PC-3 (cell line): ENCODE results near the gene STXBP1. TPM values are rescaled to one million over a fixed set of nuclear protein-coding genes. Genes with fewer than 3 reads are reported as not detected.
A peak's percentile ranks its signal among the peaks of the same experiment; 100 is the strongest.

Source experiments
- ATAC-seq: fragments of 200-7000 bp; cut with Tn5 transposase; 2 replicates; pipeline ENCODE4 v1.9.1; 2020; ENCODE audit warnings: mild to moderate bottlenecking, moderate library complexity
- BruUV-seq: library from RNA; stranded (reverse); fragments of 400-500 nt; replicated peaks from 2 replicates; lab custom pipeline; 2021; lab: Mats Ljungman, UMichigan
- CTCF ChIA-PET: fragments of 300-600 bp; sonication (Branson Sonifier 250); formaldehyde crosslinking; loops from one replicate; lab custom pipeline; 2022; ENCODE audit warnings: antibody characterized with exemption; lab: Charles Lee
- POLR2A ChIA-PET: fragments of 300-600 bp; sonication (Branson Sonifier 250); formaldehyde crosslinking; loops from one replicate; lab custom pipeline; 2022; ENCODE audit warnings: antibody characterized with exemption; ENCODE audit not compliant: unreplicated experiment; lab: Charles Lee
- DNase-seq: peaks from one replicate; pipeline ENCODE4 v3.0.0-alpha.2; 2015
- H2AFZ ChIP-seq: fragments of 300-600 bp; sonication (generic); 2 replicates; pipeline ENCODE4 v1.6.0; 2016; ENCODE audit warnings: antibody characterized with exemption, low read length
- H3F3A ChIP-seq: fragments of 300-600 bp; sonication (generic); one replicate; pipeline ENCODE4 v1.6.0; 2017; ENCODE audit warnings: antibody characterized with exemption, low read length, control low read depth, mild to moderate bottlenecking; ENCODE audit not compliant: unreplicated experiment
- H3K27ac ChIP-seq: fragments of 300-600 bp; sonication (generic); 2 replicates; pipeline ENCODE4 v1.5.1; 2016; ENCODE audit warnings: mild to moderate bottlenecking, low read length
- H3K27me3 ChIP-seq: fragments of 300-600 bp; sonication (generic); 2 replicates; pipeline ENCODE4 v1.6.1; 2016; ENCODE audit warnings: low read length, mixed read lengths
- H3K36me3 ChIP-seq: fragments of 300-600 bp; sonication (generic); 2 replicates; pipeline ENCODE4 v1.6.1; 2016; ENCODE audit warnings: low read depth, mixed run types, low read length, mixed read lengths
- H3K4me1 ChIP-seq: fragments of 300-600 bp; sonication (generic); 2 replicates; pipeline ENCODE4 v1.5.1; 2016; ENCODE audit warnings: low read length; ENCODE audit not compliant: insufficient read depth
- H3K4me2 ChIP-seq: fragments of 300-600 bp; sonication (generic); 2 replicates; pipeline ENCODE4 v1.6.0; 2016; ENCODE audit warnings: low read length
- H3K4me3 ChIP-seq: fragments of 300-600 bp; sonication (generic); 2 replicates; pipeline ENCODE4 v1.5.1; 2016; ENCODE audit warnings: mild to moderate bottlenecking, low read length, mixed read lengths
- H3K79me2 ChIP-seq: fragments of 300-600 bp; sonication (generic); 2 replicates; pipeline ENCODE4 v1.6.1; 2017; ENCODE audit warnings: low read length, mixed read lengths
- H3K9ac ChIP-seq: fragments of 300-600 bp; sonication (generic); 2 replicates; pipeline ENCODE4 v1.6.0; 2016; ENCODE audit warnings: mild to moderate bottlenecking, low read length
- H3K9me2 ChIP-seq: fragments of 300-600 bp; sonication (generic); replicated peaks from 2 replicates; pipeline ENCODE4 v1.6.1; 2016; ENCODE audit warnings: mixed run types, low read length, mixed read lengths
- H3K9me3 ChIP-seq: fragments of 300-600 bp; sonication (generic); 2 replicates; pipeline ENCODE4 v1.6.1; 2016; ENCODE audit warnings: low read length, mixed read lengths
- H4K20me1 ChIP-seq: fragments of 300-600 bp; sonication (generic); 2 replicates; pipeline ENCODE4 v1.6.1; 2016; ENCODE audit warnings: low read length, mixed read lengths
- EZH2 ChIP-seq: fragments of 300-600 bp; sonication (generic); IDR thresholded peaks from one replicate; pipeline ENCODE4 v1.6.1; 2017; ENCODE audit warnings: antibody characterized with exemption, mild to moderate bottlenecking, low read length; ENCODE audit not compliant: unreplicated experiment
- EZH2phosphoT487 ChIP-seq: fragments of 300-600 bp; sonication (generic); IDR thresholded peaks from 2 replicates; pipeline ENCODE4 v1.6.1; 2018; ENCODE audit warnings: mild to moderate bottlenecking, antibody characterized with exemption, low read length, borderline replicate concordance
- intact Hi-C: fragments of 100-400 bp; cut with micrococcal nuclease; formaldehyde crosslinking; loops from 2 replicates; pipeline ENCODE4 v1.9.0; 2023
- total RNA-seq: library from RNA; depleted of rRNA; stranded (reverse); fragments of >200 nt; gene quantifications from 2 replicates; pipeline ENCODE4 v1.2.3, GENCODE V29; 2014
- TF ChIP-seq, protein P1 (sequence below): fragments of 300-600 bp; sonication (generic); conservative IDR thresholded peaks from 2 replicates; pipeline ENCODE4 v1.5.1; 2017; ENCODE audit warnings: antibody characterized with exemption, low read depth, mild to moderate bottlenecking, low read length

The STXBP1 gene
- total RNA-seq, 1 experiment from 2014 or later, result 9.1 TPM

GRCh38 chr9:127588740-127589506 lies 23.2 kb upstream of the STXBP1 start:
- TF ChIP-seq, protein P1, sequence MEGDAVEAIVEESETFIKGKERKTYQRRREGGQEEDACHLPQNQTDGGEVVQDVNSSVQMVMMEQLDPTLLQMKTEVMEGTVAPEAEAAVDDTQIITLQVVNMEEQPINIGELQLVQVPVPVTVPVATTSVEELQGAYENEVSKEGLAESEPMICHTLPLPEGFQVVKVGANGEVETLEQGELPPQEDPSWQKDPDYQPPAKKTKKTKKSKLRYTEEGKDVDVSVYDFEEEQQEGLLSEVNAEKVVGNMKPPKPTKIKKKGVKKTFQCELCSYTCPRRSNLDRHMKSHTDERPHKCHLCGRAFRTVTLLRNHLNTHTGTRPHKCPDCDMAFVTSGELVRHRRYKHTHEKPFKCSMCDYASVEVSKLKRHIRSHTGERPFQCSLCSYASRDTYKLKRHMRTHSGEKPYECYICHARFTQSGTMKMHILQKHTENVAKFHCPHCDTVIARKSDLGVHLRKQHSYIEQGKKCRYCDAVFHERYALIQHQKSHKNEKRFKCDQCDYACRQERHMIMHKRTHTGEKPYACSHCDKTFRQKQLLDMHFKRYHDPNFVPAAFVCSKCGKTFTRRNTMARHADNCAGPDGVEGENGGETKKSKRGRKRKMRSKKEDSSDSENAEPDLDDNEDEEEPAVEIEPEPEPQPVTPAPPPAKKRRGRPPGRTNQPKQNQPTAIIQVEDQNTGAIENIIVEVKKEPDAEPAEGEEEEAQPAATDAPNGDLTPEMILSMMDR, result no peak
- TF ChIP-seq EZH2, result no peak
- TF ChIP-seq EZH2phosphoT487, result no peak
- Histone ChIP-seq H3K79me2 (0 out of 2 replicates have a peak, but pooled peaks cover 4% of the 10 kb centered on the region), H3F3A (no peaks in the 10 kb centered on the region), H3K9me3 (no peaks in the 10 kb centered on the region), H3K4me2 (no peak overlapping the region), H4K20me1 (no peaks in the 10 kb centered on the region), H3K27me3 (no peaks in the 10 kb centered on the region), H3K4me3 (no peak overlapping the region), H2AFZ (no peak overlapping the region), H3K9me2 (no peaks in the 10 kb centered on the region), H3K9ac (no peak overlapping the region), H3K27ac (no peak overlapping the region), H3K4me1 (peaks cover 10% of the 10 kb centered on the region), H3K36me3 (no peaks in the 10 kb centered on the region)
- POLR2A ChIA-PET, result interaction anchor here (0.7 kb wide), 1 partner anchor 24 kb away, joined by 8 read pairs; no protein-coding TSS in a partner anchor
- CTCF ChIA-PET, result interaction anchor here (0.9 to 2.1 kb wide), 2 partner anchors 27 to 146 kb away, joined by 8 to 14 read pairs; partner anchors contain the start of gene TOR2A
- intact Hi-C loops, result loop anchor here (5.0 kb wide), 1 partner anchor 52 kb away; no protein-coding TSS in a partner anchor
- ATAC-seq (0 out of 2 replicates have a peak, but pooled peaks have one; percentile 25), DNase-seq (no peak)
- BruUV-seq, result no TSS peak

DNA sequence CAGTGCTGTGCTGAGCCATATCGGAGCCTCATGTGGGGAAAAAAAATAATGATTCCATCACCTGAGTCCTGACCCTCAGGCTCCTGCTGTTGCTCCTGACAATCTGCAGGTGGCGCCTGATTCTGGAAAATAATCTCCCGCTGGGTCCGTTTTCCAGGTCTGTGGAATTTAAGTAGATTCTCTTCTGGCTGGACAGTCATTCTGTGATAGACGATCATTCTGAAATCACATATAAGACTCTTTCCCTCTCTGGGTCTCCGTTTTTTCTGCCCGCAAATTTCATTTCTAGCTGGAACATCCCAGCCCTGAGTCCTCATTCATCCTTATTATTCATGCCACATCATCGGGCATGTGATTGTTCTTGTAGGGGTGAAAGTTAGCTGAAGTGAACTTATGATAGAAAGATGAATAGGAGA lies 22.1 kb upstream of the STXBP1 start:
- CTCF ChIA-PET, result interaction anchor here (2.1 kb wide), 1 partner anchor 145 kb away, joined by 14 read pairs; the partner anchor contains the start of gene TOR2A
- Histone ChIP-seq H3K9ac (no peak overlapping the region), H3K9me3 (no peaks in the 10 kb centered on the region), H3K27me3 (no peaks in the 10 kb centered on the region), H3K4me3 (no peak overlapping the region), H3K4me1 (0 out of 2 replicates have a peak, but pooled peaks cover under 1% of the 10 kb centered on the region), H3K36me3 (no peaks in the 10 kb centered on the region), H3K9me2 (no peaks in the 10 kb centered on the region), H3K4me2 (peak overlapping the region; percentile 42; the same call in 1 of the 2 replicates), H2AFZ (no peak overlapping the region), H3F3A (no peaks in the 10 kb centered on the region), H3K27ac (no peak overlapping the region), H3K79me2 (0 out of 2 replicates have a peak, but pooled peaks cover 4% of the 10 kb centered on the region), H4K20me1 (no peaks in the 10 kb centered on the region)
- no TSS peak for BruUV-seq
- no peak for TF ChIP-seq EZH2phosphoT487
- TF ChIP-seq EZH2, result no peak
- TF ChIP-seq, protein P1, result peak; percentile 76
- DNase-seq (peak; percentile 71), ATAC-seq (peak; percentile 74)
- POLR2A ChIA-PET, result no interaction called here
- intact Hi-C loops, result loop anchor here (1.0 to 5.0 kb wide), 3 partner anchors 53 to 332 kb away; no protein-coding TSS in a partner anchor
